A673 (cell line): ENCODE data around the gene ZIC4. TPM values are rescaled to one million over a fixed set of nuclear protein-coding genes. Genes with fewer than 3 reads are reported as not detected.

Experiments used
- BruUV-seq: library from RNA; stranded (reverse); fragments of 400-500 nt; replicated peaks from 2 replicates; lab custom pipeline; 2021; lab: Mats Ljungman, UMichigan
- CTCF ChIA-PET: fragments of 300-600 bp; sonication (Branson Sonifier 250); formaldehyde crosslinking; loops from one replicate; lab custom pipeline; 2022; ENCODE audit warnings: antibody characterized with exemption; lab: Charles Lee
- POLR2A ChIA-PET: fragments of 300-600 bp; sonication (Branson Sonifier 250); formaldehyde crosslinking; loops from one replicate; lab custom pipeline; 2022; ENCODE audit warnings: antibody characterized with exemption; ENCODE audit not compliant: low non-redundant PET; lab: Charles Lee
- DNase-seq: peaks from one replicate; pipeline ENCODE4 v3.0.0-alpha.2; 2015; ENCODE audit warnings: low spot score
- H3K27ac ChIP-seq: fragments of 200-600 bp; sonication (generic); 2 replicates; pipeline ENCODE4 v1.5.1; 2016; ENCODE audit warnings: mixed run types, low read depth, mild to moderate bottlenecking, mixed read lengths, antibody characterized with exemption, low read length; ENCODE audit not compliant: poor library complexity, severe bottlenecking
- H3K27me3 ChIP-seq: fragments of 200-600 bp; sonication (generic); replicated peaks from 2 replicates; pipeline ENCODE4 v1.6.1; 2017; ENCODE audit warnings: mixed run types, low read depth, mild to moderate bottlenecking, mixed read lengths, antibody characterized with exemption, low read length; ENCODE audit not compliant: insufficient read depth, poor library complexity
- H3K36me3 ChIP-seq: fragments of 200-600 bp; sonication (generic); 2 replicates; pipeline ENCODE4 v1.6.1; 2016; ENCODE audit warnings: mixed run types, mild to moderate bottlenecking, mixed read lengths, antibody characterized with exemption, low read length; ENCODE audit not compliant: insufficient read depth, poor library complexity, severe bottlenecking
- H3K4me1 ChIP-seq: fragments of 200-600 bp; sonication (generic); 2 replicates; pipeline ENCODE4 v1.6.1; 2017; ENCODE audit warnings: mixed run types, mild to moderate bottlenecking, mixed read lengths, antibody characterized with exemption, low read length; ENCODE audit not compliant: insufficient read depth, poor library complexity, severe bottlenecking
- H3K4me3 ChIP-seq: fragments of 200-600 bp; sonication (generic); 2 replicates; pipeline ENCODE4 v1.5.1; 2016; ENCODE audit warnings: low read depth, mixed run types, mild to moderate bottlenecking, mixed read lengths, low read length; ENCODE audit not compliant: poor library complexity, severe bottlenecking
- H3K9me3 ChIP-seq: fragments of 200-600 bp; sonication (generic); 2 replicates; pipeline ENCODE4 v1.6.1; 2016; ENCODE audit warnings: mixed run types, low read depth, mild to moderate bottlenecking, mixed read lengths, antibody characterized with exemption, low read length; ENCODE audit not compliant: poor library complexity, severe bottlenecking
- CTCF ChIP-seq: fragments of 300-800, 200-600 bp; sonication (generic); conservative IDR thresholded peaks from 2 replicates; pipeline ENCODE4 v1.5.1; 2017; ENCODE audit warnings: low read depth, mild to moderate bottlenecking, antibody characterized with exemption, low read length, moderate library complexity, mixed read lengths
- EZH2 ChIP-seq: fragments of 200-600 bp; sonication (generic); IDR thresholded peaks from 2 replicates; pipeline ENCODE4 v1.6.1; 2017; ENCODE audit warnings: borderline replicate concordance, low read depth, mild to moderate bottlenecking, mixed read lengths, antibody characterized with exemption, low read length; ENCODE audit not compliant: poor library complexity, severe bottlenecking
- intact Hi-C: fragments of 100-400 bp; cut with micrococcal nuclease; formaldehyde crosslinking; loops from one replicate; pipeline ENCODE4 v1.10.0; 2022; ENCODE audit not compliant: unreplicated experiment
- total RNA-seq: library from RNA; stranded (reverse); gene quantifications from 2 replicates; pipeline ENCODE4 v1.2.3, GENCODE V29; 2021

The ZIC4 gene
- total RNA-seq, 1 experiment from 2014 or later, result 0.47 TPM

- Histone ChIP-seq H3K27ac (no peak overlapping the region), H3K4me3 (no peak overlapping the region), H3K9me3 (no peaks in the 10 kb centered on the region), H3K36me3 (no peaks in the 10 kb centered on the region), H3K4me1 (peaks cover 8% of the 10 kb centered on the region), H3K27me3 (peaks cover 96% of the 10 kb centered on the region)
- POLR2A ChIA-PET, result no interaction called here
- no peak for TF ChIP-seq EZH2
- TF ChIP-seq CTCF, result no peak
- intact Hi-C loops, result no loop called here
- no TSS peak for BruUV-seq
- DNase-seq, result no peak
- CTCF ChIA-PET, result no interaction called here
These were observed 7.5 kb upstream of the ZIC4 start for GRCh38 chr3:147413686-147414389.

DNA sequence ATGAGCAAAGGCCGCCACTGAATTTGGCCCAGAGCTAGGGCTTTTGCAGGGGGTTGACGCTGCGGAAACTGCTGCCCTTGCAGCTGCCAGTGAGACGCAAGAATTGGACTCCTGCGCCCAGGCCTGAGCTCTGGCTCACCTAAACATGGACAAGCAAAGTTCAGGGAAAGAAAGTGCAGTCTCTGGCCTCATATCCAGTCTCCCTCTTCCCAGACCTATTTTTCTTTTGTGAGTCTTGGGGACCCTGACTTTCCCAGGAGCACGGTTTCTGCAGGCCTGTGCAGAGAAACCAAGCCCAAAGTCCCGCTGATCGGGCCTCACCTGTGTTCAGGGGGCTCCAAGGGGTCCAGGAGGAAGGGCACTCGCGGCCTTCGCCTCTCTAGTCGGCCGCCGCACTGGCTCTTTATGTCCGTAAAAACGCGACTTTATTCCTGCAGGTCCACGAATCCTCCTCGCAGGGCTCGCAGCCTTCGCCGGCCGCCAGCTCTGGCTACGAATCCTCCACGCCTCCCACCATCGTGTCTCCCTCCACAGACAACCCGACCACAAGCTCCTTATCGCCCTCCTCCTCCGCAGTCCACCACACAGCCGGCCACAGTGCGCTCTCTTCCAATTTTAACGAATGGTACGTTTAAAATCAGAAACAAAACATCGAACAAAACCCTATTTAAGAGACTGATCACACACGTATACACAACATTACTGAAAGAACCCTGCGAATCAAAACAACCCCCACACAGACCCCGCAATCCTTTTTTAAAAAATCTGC is 6.8 kb upstream of the ZIC4 start:
- TF ChIP-seq CTCF (no peak), EZH2 (peak; percentile 59)
- BruUV-seq, result no TSS peak
- ChIA-PET POLR2A (no interaction called here), CTCF (no interaction called here)
- intact Hi-C loops, result no loop called here
- peaks cover 8% of the 10 kb centered on the region for H3K4me1 ChIP-seq
- H3K9me3 ChIP-seq, result no peaks in the 10 kb centered on the region
- DNase-seq, result no peak
- H3K27me3 ChIP-seq, result peaks cover 96% of the 10 kb centered on the region
- no peaks in the 10 kb centered on the region for H3K36me3 ChIP-seq
- no peak overlapping the region for H3K27ac ChIP-seq
- H3K4me3 ChIP-seq, result no peak overlapping the region

- TF ChIP-seq CTCF (no peak), EZH2 (no peak)
- Histone ChIP-seq H3K4me3 (no peak overlapping the region), H3K9me3 (no peaks in the 10 kb centered on the region), H3K27me3 (peaks cover 98% of the 10 kb centered on the region), H3K27ac (no peak overlapping the region), H3K36me3 (no peaks in the 10 kb centered on the region), H3K4me1 (peaks cover 8% of the 10 kb centered on the region)
- CTCF ChIA-PET, result no interaction called here
- no peak for DNase-seq
- intact Hi-C loops, result no loop called here
- no TSS peak for BruUV-seq
- POLR2A ChIA-PET, result no interaction called here
These were observed 6.0 kb upstream of the ZIC4 start for GRCh38 chr3:147412261-147412916.
